GM21825 (cell line): ENCODE data around the gene MYH7B.

Experiments used
- ATAC-seq: cut with Tn5 transposase; IDR thresholded peaks from one replicate; pipeline ENCODE4 v1.9.1; 2021; ENCODE audit warnings: mild to moderate bottlenecking, moderate library complexity; ENCODE audit not compliant: unreplicated experiment

The MYH7B gene

DNA sequence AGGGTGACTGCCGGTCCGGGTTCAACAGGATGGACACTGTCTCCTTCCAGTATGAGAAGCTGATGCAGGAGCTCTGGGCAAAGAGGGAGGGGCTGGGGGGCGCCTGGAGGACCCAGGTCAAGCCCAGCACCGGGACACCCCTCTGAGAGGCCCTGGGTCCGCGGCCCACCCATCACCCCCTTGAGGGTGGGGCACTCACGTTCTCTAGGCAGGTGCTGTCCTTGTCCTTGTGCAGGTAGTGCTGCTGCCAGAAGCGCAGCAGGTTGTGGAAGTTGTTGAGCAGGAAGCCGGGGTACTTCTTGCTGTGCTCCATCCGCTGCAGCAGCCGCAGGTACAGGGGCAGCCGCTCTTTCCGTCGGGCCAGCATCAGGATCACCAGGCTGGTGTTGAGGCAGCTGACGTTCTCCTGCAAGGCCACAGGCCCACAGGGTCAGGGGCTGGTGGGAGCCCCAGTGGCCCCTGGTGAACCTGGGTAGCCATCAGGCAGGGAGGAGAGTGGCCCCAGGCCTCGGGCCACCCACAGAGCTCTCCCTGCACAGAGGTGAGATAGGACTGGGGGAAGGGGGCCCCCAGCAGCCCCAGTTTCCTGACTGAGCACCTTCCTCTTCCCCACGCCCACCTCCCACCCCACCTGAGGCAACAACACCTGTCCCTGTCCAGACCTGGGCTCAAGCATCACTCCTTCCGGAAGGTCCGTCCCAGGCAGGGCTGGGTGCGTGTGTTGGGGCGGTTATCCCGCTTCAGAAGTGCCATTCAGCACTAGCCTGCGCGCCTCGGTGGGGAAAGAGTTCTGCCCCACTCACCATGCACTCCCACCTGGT is 47.8 kb downstream of the MYH7B start:
- ATAC-seq = no peak

DNA sequence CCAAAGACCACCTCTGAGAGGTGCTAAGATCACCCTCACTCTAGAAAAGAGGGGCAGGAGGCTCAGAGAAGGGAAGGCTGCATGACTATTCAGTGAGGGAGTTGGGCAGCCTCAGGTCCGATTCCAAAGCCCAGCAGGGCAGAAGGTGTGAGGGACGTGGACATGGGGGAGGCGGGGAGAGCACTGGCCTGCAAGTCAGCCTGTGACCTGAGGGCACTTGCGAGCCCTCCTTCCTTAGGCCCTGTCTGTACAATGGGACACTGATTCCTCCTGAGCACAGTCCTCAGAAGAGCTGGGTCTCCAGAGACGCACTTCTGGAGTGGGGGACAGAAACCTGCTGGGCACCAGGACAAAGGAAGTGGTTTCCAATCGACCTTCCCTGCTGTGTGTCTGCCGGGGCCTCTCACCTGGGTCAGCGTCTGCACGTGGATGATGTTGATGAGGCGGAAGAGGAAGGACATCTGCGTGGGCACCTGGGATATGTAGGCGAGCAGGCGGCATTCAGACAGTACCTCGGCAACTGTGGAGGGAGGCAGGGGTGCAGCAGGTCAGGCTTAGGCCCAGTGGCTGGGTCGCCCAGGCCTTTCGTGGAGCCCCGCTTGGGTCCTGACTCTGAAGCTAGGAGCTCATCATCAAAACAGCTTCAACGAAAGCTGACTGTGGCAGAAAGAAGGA is 48.5 kb downstream of the MYH7B start:
- no peak for ATAC-seq

DNA sequence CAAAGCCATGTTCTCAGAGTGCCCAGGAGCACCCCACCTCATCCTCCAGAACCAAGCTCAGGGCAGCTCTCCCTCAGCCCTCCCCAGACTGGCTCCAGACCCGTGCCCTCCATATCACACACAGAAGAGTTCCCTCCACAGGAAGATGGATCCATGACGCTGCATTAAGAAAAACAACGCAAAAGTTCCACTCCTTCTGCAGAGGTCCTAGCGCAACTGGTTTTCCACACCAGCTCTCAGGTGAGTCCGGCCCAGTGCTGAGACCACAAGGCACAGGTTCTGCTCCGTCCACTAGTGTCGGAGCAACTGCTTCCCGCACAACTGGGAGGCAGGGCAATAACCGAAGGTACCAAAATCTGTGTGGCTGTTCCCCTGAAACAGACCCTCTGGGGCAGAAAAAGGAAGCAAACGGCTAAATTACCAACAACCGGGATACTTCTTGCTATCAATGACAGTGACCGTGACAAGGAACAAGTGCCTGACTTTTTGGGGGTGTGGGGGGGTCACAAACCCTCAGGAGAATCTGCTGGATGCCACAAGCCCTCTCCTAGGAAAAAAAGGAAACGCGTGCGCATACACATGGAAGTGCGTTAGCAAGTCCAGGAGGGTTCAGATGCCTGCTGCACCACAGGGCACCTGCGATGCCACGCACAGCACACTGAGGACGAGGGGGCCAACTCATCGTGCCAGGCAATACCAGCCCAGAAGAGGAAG is 49.2 kb downstream of the MYH7B start:
- no peak for ATAC-seq
